ENCODE data around the gene MBIP.

GRCh38 chr14:36317650-36318049 is 2.8 kb downstream of the MBIP start:
- no peak for TF ChIP-seq CTCF (IDR thresholded peaks at IDR 0.05; ENCODE audit: insufficient read depth, low read depth, low read length)
- no peak for TF ChIP-seq EZH2 (IDR thresholded peaks at IDR 0.05; ENCODE audit: insufficient read depth, low read length)

Measured in astrocyte (in vitro differentiated cells and primary cell).